CD14-positive monocyte (primary cell): ENCODE results near the gene ZCCHC12. TPM values are rescaled to one million over a fixed set of nuclear protein-coding genes. Genes with fewer than 3 reads are reported as not detected.

Experiments
- DNase-seq, 3 donors: peaks; one replicate each; pipeline ENCODE4 v3.0.0-alpha.2; 2011 to 2022
- H2AFZ ChIP-seq: 2 replicates; pipeline ENCODE4 v1.6.0; 2012; ENCODE audit warnings: mild to moderate bottlenecking, low read depth, low read length, inconsistent platforms; ENCODE audit not compliant: insufficient read depth, poor library complexity, severe bottlenecking
- H3K27ac ChIP-seq, 2 donors: 1 replicate in 1 of 2; 2 replicates in 1 of 2; pipeline ENCODE4 v1.5.1; 2012 to 2013; ENCODE audit warnings: low read length in 2 of 2, control low read depth in 1 of 2, inconsistent platforms in 1 of 2, low read depth in 1 of 2, mild to moderate bottlenecking in 1 of 2
- H3K27me3 ChIP-seq, 2 donors: one replicate each; pipeline versions ENCODE4 v1.6.0 to v1.6.1; 2011 to 2013; ENCODE audit warnings: low read length in 2 of 2; ENCODE audit not compliant: control insufficient read depth in 2 of 2, insufficient read depth in 2 of 2
- H3K36me3 ChIP-seq, 2 donors: replicated peaks in 1 of 2; 1 replicate in 1 of 2; 2 replicates in 1 of 2; pipeline versions ENCODE4 v1.5.1 to v1.6.1; 2012 to 2013; ENCODE audit warnings: low read length in 2 of 2, control low read depth in 1 of 2, inconsistent platforms in 1 of 2, mild to moderate bottlenecking in 1 of 2; ENCODE audit not compliant: insufficient read depth in 2 of 2, control insufficient read depth in 1 of 2
- H3K4me1 ChIP-seq, 2 donors: 1 replicate in 1 of 2; 2 replicates in 1 of 2; pipeline versions ENCODE4 v1.5.1 to v1.6.1; 2012 to 2013; ENCODE audit warnings: low read length in 2 of 2, control low read depth in 1 of 2, inconsistent platforms in 1 of 2, mild to moderate bottlenecking in 1 of 2, moderate library complexity in 1 of 2; ENCODE audit not compliant: insufficient read depth in 2 of 2, control insufficient read depth in 1 of 2
- H3K4me2 ChIP-seq: replicated peaks from 2 replicates; pipeline ENCODE3; 2012; ENCODE audit warnings: low read length, moderate library complexity, mild to moderate bottlenecking; ENCODE audit not compliant: poor library complexity, severe bottlenecking; ENCODE audit errors: extremely low read depth
- H3K4me3 ChIP-seq, 3 experiments: fragments of 200-600 bp in 1 of 3; sonication (generic) in 1 of 3; replicated peaks in 1 of 3; 1 replicate in 2 of 3; 2 replicates in 1 of 3; pipeline ENCODE4 v1.5.1; 2011 to 2013; ENCODE audit warnings: low read length in 3 of 3, mild to moderate bottlenecking in 3 of 3, control low read depth in 2 of 3, low read depth in 2 of 3, inconsistent platforms in 1 of 3, moderate library complexity in 1 of 3
- H3K79me2 ChIP-seq: 2 replicates; pipeline ENCODE4 v1.6.0; 2012; ENCODE audit warnings: mild to moderate bottlenecking, control low read depth, inconsistent platforms, low read length, moderate library complexity; ENCODE audit not compliant: insufficient read depth
- H3K9ac ChIP-seq: 2 replicates; pipeline ENCODE4 v1.6.0; 2017; ENCODE audit warnings: low read length, mild to moderate bottlenecking; ENCODE audit not compliant: insufficient read depth, poor library complexity, severe bottlenecking
- H3K9me3 ChIP-seq, 2 donors: replicated peaks in 1 of 2; 1 replicate in 1 of 2; 2 replicates in 1 of 2; pipeline versions ENCODE4 v1.5.1 to v1.6.1; 2012 to 2013; ENCODE audit warnings: low read length in 2 of 2, control low read depth in 1 of 2; ENCODE audit not compliant: control insufficient read depth in 1 of 2, insufficient read depth in 1 of 2
- H4K20me1 ChIP-seq: 2 replicates; pipeline ENCODE4 v1.6.0; 2012; ENCODE audit warnings: mild to moderate bottlenecking, low read length, control low read depth, moderate library complexity; ENCODE audit not compliant: insufficient read depth
- H3K27ac Mint-ChIP-seq, 7 donors: one replicate each; pipeline ENCODE4 v1.8.0; 2020; ENCODE audit warnings: mild to moderate bottlenecking in 7 of 7, mixed read lengths in 7 of 7, moderate library complexity in 6 of 7, inconsistent platforms in 2 of 7
- H3K27me3 Mint-ChIP-seq, 3 donors: one replicate each; pipeline ENCODE4 v1.8.0; 2021 to 2022; ENCODE audit warnings: low read depth in 3 of 3, mild to moderate bottlenecking in 3 of 3, mixed read lengths in 3 of 3, moderate library complexity in 3 of 3, inconsistent platforms in 1 of 3
- H3K36me3 Mint-ChIP-seq, 2 donors: one replicate each; pipeline ENCODE4 v1.8.0; 2020; ENCODE audit warnings: mixed read lengths in 2 of 2, inconsistent platforms in 1 of 2, mild to moderate bottlenecking in 1 of 2
- H3K4me1 Mint-ChIP-seq: one replicate; pipeline ENCODE4 v1.8.0; 2020; ENCODE audit warnings: mild to moderate bottlenecking, mixed read lengths
- H3K4me3 Mint-ChIP-seq, 2 donors: one replicate each; pipeline ENCODE4 v1.8.0; 2020; ENCODE audit warnings: mild to moderate bottlenecking in 2 of 2, mixed read lengths in 2 of 2, moderate library complexity in 1 of 2
- H3K9me3 Mint-ChIP-seq, 7 donors: one replicate each; pipeline ENCODE4 v1.8.0; 2020 to 2022; ENCODE audit warnings: mixed read lengths in 7 of 7, mild to moderate bottlenecking in 6 of 7, moderate library complexity in 6 of 7, inconsistent platforms in 2 of 7
- WGBS: methylation state at CpG from one replicate; pipeline ENCODE4 v1.1.5; 2013; ENCODE audit warnings: missing lambda C conversion rate; ENCODE audit not compliant: insufficient coverage; 5-methylcytosine and 5-hydroxymethylcytosine counted together
- intact Hi-C, 2 donors: fragments of 100-400 bp; cut with micrococcal nuclease; formaldehyde crosslinking; loops; one replicate each; pipeline versions ENCODE4 v1.15.0 to v1.15.1; 2023
- polyA plus RNA-seq, 3 donors: library from polyadenylated mRNA; depleted of rRNA in 1 of 3; unstranded in 2 of 3; stranded (reverse) in 1 of 3; fragments of 300-500 nt in 2 of 3; fragments of >200 nt in 1 of 3; fragmentation: Illumina TruSeq in 2 of 3; gene quantifications; 1 replicate in 2 of 3; 2 replicates in 1 of 3; pipeline ENCODE4 v1.2.3, GENCODE V29; 2012 to 2021
- TF ChIP-seq, protein P1 (sequence below): fragments of 200-600 bp; IDR thresholded peaks from one replicate; pipeline ENCODE4 v1.8.0; 2022; ENCODE audit warnings: antibody characterized with exemption, mild to moderate bottlenecking

The ZCCHC12 gene
- polyA plus RNA-seq, 3 donors: 0.04 TPM; not detected in 2

DNA sequence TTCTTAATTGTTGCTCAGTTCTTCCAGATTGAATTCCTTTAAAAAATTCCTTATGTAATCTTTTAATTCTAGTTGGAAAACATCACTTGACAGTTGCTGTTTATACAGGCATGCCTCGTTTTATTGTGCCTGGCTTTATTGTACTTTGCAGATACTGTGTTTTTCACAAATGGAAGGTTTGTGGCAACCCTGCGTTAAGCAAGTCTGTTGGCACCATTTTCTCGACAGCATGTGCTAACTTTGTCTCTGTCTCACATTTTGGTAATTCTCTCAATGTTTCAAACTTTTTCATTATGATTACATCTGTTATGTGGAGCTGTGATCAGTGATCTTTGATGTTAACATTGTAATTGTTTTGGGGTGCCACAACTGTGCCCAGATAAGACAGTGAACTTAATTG, 33.4 kb downstream of the ZCCHC12 start:
- Mint-ChIP-seq H3K27ac (no peak overlapping the region), H3K4me1 (no peaks in the 10 kb centered on the region), H3K4me3 (no peak overlapping the region), H3K27me3 (peaks cover 0 to 2% (median 2%) of the 10 kb centered on the region in 3 donors), H3K9me3 (peaks cover 0 to 6% (median 2%) of the 10 kb centered on the region in 7 donors), H3K36me3 (no peaks in the 10 kb centered on the region)
- no peak overlapping the region for H3K27ac ChIP-seq
- no peaks in the 10 kb centered on the region for H3K4me1 ChIP-seq
- no CpG with 5 or more reads among the region's 3 CpGs for WGBS
- no peaks in the 10 kb centered on the region for H3K27me3 ChIP-seq
- no peaks in the 10 kb centered on the region for H3K36me3 ChIP-seq
- H3K9ac ChIP-seq: no peak overlapping the region
- TF ChIP-seq, protein P1, sequence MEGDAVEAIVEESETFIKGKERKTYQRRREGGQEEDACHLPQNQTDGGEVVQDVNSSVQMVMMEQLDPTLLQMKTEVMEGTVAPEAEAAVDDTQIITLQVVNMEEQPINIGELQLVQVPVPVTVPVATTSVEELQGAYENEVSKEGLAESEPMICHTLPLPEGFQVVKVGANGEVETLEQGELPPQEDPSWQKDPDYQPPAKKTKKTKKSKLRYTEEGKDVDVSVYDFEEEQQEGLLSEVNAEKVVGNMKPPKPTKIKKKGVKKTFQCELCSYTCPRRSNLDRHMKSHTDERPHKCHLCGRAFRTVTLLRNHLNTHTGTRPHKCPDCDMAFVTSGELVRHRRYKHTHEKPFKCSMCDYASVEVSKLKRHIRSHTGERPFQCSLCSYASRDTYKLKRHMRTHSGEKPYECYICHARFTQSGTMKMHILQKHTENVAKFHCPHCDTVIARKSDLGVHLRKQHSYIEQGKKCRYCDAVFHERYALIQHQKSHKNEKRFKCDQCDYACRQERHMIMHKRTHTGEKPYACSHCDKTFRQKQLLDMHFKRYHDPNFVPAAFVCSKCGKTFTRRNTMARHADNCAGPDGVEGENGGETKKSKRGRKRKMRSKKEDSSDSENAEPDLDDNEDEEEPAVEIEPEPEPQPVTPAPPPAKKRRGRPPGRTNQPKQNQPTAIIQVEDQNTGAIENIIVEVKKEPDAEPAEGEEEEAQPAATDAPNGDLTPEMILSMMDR: no peak
- DNase-seq: no peak
- no peaks in the 10 kb centered on the region for H3K79me2 ChIP-seq
- no peaks in the 10 kb centered on the region for H4K20me1 ChIP-seq
- no peak overlapping the region for H3K4me2 ChIP-seq
- no peak overlapping the region for H3K4me3 ChIP-seq
- H3K9me3 ChIP-seq: no peaks in the 10 kb centered on the region
- intact Hi-C loops: loop anchor here in 1 of 2 donors (10.0 kb wide), 1 partner anchor 208 kb away; no protein-coding TSS in a partner anchor
- H2AFZ ChIP-seq: no peak overlapping the region

GRCh38 chrX:118861338-118861737, 37.7 kb downstream of the ZCCHC12 start:
- no peak overlapping the region for H2AFZ ChIP-seq
- no CpG with 5 or more reads among the region's 2 CpGs for WGBS
- H3K27me3 ChIP-seq: no peaks in the 10 kb centered on the region
- no peaks in the 10 kb centered on the region for H4K20me1 ChIP-seq
- H3K4me2 ChIP-seq: no peak overlapping the region
- H3K36me3 Mint-ChIP-seq: no peaks in the 10 kb centered on the region
- H3K9me3 ChIP-seq: no peaks in the 10 kb centered on the region
- peaks cover 2 to 11% (median 3%) of the 10 kb centered on the region in 3 donors for H3K27me3 Mint-ChIP-seq
- H3K4me3 Mint-ChIP-seq: no peak overlapping the region
- TF ChIP-seq, protein P1: no peak
- no peaks in the 10 kb centered on the region for H3K4me1 Mint-ChIP-seq
- H3K27ac ChIP-seq: no peak overlapping the region
- H3K36me3 ChIP-seq: no peaks in the 10 kb centered on the region
- no peak overlapping the region for H3K9ac ChIP-seq
- no peak overlapping the region for H3K4me3 ChIP-seq
- no peaks in the 10 kb centered on the region for H3K4me1 ChIP-seq
- H3K79me2 ChIP-seq: no peaks in the 10 kb centered on the region
- intact Hi-C loops: no loop called here
- H3K27ac Mint-ChIP-seq: no peak overlapping the region
- H3K9me3 Mint-ChIP-seq: peaks cover 0 to 6% (median 2%) of the 10 kb centered on the region in 7 donors
- DNase-seq: no peak
